HG03432 (cell line): ENCODE measurements around the gene ARHGAP32.

Experiments used
- ATAC-seq: cut with Tn5 transposase; IDR thresholded peaks from one replicate; pipeline ENCODE4 v1.9.1; 2021; ENCODE audit warnings: mild to moderate bottlenecking, moderate library complexity; ENCODE audit not compliant: unreplicated experiment

The ARHGAP32 gene

DNA sequence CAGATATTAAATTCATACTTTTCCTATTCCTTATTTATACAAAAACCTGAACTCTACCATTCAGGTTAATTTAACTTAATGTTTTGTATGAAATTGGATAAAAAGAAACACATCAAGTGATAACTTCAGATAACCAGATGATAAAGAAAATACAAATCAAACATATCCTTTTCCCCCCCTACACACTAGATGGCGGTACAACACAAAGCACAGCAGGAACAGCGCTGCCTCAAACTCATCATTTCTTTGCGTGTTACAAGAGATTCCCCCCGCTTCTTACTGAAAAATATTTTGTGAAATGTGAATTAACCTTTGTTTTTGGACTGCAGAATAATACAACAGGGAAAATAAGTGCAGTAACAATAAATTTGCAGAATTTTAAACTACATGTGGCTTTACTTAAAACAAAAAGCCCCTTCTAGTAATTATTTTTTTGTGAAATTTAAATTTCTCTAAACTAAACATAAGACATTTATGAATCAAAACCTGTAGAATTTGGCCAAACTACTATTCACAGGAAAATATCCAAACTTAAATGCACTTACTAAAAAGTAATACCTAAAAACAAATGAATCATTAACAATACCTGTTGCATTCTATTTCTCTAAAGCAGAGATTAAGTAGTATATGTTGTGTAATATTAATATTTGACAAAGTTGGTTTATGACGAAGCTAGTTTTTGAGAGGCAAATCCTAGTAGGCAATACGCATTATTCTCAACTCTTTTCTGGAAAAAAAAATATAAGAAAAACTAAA is 74.4 kb downstream of the ARHGAP32 start:
- peak; percentile 80 for ATAC-seq

DNA sequence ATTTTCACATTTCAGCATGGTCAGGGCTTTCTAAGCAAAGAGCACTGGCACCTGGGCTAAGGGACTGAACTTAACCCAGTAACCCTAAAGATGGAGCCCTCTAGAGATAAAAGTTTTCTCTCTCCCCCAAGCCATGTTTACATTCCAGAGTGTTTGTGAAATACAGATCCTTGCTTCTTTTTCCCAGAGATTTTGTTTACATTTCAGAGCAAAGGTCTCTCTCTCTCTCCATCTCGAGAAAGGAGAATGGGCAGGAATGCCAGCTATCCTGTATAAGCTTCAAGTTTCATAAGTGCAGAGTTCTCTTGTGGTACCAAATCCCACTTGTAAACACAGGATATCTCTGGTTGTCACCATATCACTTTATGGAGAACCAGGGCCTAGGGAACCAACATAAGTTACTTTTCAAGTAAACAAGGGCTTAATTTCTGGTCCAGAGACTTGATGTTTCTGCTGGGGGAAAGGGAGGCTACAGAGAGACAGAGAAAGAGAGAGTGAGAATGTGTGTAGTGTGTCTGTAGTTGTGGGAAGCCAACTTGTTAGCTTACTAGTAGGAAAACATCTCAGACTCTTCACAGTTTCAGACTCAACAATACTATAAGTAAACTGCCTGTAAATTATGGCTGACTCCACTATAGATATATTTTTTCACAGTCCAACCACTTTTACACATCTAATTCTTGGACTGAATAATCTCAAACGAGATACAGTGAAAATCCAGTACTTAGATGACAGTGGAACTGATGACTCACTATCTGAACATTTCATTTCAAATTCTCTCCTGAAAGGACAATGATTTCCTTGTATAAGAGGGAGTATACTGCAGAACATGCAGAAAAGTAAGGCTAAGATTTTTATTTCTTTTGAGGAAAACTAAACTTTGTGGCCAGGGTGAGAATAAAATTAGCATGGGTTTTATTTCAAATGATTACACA is 76.2 kb downstream of the ARHGAP32 start:
- ATAC-seq = no peak

DNA sequence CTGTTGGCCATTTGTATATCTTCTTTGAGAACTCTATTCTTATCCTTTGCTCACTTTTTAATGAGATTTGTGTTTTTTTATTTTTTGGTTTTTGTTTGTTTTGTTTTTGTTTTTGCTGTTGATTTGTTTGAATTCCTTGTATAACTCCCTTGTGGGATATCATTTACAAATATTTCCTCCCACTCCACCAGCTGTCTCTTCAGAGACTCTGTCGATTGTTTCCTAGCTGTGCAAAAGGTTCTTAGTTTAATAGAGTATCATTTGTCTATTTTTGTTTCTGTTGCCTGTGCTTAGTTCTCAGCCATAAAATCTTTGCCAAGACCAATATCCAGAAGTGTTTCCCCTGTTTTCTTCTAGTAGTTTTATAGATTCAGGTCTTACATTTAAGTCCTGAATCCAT is 82.4 kb downstream of the ARHGAP32 start:
- no peak for ATAC-seq

DNA sequence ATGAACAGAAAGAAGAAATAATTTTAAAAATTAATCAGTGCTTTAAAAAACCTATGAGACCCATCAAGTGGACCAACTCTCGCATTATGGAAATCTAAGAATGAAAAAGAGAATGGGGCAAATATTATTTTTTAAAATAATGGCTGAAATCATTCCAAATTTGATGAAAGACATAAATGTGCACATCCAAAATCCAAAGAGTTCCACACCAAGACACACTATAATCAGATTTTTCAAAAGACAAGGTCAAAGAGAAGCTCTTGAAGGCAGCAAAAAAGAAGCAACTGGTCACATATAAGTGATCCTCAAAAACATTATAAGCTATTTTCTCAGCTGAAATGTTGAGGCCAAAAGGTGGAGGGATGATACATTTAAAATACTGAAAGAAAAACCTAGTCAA is 85.3 kb downstream of the ARHGAP32 start:
- ATAC-seq = no peak

DNA sequence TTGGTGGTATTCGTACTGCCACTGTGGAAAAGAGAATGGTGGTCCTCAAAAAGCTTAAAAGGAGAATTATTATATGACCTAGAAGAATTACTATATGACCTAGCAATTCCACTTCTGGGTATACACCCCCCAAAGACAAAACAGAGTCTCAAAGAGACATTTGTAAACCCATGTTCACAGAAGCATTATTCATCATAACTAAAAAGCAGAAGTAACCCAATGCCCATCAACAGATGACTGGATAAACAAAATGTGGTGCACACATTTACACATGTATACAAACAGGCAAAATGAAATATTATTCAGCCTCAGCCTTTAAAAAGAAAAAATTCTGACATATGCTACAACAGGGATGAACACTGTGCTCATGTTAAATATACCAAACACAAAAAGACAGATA is 89.4 kb downstream of the ARHGAP32 start:
- ATAC-seq = no peak

DNA sequence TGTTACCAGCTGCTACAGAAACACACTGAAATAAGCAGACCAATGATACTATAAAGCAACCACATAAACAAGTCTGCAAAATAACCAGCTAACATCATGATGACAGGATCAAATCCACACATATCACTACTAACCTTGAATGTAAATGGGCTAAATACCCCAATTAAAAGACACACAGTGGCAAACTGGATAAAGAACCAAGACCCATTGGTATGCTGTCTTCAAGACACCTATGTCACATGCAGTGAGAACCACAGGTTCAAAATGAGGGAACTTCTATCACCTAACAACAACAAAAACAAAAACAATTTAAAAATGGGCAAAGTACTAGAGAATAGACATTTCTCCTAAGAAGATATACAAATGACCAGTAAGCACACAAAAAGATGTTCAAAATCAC is 89.9 kb downstream of the ARHGAP32 start:
- no peak for ATAC-seq

DNA sequence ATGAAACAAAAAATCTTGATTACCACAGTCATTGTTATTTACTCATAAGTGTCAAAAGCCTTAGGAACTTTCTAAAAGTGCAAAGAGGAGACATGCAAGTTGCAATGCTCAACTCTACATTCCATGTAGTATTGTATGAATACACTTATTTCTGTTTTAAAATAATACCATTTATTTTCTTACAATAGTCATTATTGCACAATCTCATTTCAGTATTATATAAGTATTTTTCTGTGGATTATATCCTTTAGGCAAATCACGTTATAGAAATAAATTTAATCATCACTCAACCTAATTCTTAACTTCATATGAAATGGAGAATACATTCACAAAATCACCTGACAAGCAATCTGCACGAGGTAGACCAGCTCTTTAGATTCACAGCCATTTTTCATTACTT is 98.8 kb downstream of the ARHGAP32 start:
- no peak for ATAC-seq

DNA sequence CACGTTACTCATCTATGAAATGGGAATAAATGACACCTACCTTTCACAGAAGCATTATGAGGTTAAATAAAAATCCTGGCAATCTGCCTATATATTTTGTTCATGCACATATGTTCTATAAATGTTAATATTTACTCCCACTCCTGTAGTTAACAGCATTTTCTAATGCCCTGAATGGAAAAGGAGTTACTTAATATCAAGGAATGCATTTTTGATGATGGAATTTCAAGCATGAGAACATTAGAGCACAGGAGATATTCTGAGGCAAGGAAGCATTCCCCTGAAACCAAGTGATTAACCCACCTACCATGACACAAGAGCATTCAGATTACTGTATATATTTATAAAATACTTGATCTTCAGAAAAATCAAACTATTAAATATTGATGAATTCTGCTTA is 102.1 kb downstream of the ARHGAP32 start:
- no peak for ATAC-seq

DNA sequence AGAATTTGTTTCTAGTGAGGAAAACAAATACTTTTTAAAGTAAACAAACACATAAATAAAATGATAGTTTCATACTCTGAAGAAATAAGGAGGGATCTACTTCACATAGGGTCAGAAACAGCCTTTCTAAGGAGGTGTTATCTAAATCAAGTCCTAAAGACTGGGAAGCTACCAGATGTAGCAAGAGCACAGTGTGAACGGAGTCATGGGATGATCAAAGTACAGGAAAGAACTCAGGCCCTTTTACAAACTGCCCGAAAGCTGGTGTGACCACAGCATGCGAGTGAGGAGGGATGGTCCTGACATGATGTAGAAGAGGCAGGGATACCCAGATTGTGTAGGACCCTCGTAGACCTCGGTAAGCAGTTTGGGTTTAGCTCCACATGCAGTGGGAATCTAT is 102.8 kb downstream of the ARHGAP32 start:
- ATAC-seq = no peak

DNA sequence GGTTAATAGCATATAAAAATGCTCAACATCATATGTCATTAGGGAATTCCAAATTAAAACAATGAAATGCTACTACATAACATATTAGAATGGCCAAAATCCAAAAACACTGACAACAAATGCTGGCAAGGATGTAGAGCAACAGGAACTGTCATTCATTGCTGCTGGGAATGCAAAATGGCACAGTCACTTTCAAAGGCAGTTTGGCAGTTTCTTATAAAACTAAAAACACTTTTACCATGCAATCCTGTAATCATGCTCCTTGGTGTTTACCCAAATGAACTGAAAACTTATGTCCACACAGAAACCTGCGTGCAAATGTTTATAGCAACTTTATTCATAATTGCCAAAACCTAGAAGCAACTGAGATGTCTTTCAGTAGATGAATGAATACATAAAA is 105.1 kb downstream of the ARHGAP32 start:
- no peak for ATAC-seq

DNA sequence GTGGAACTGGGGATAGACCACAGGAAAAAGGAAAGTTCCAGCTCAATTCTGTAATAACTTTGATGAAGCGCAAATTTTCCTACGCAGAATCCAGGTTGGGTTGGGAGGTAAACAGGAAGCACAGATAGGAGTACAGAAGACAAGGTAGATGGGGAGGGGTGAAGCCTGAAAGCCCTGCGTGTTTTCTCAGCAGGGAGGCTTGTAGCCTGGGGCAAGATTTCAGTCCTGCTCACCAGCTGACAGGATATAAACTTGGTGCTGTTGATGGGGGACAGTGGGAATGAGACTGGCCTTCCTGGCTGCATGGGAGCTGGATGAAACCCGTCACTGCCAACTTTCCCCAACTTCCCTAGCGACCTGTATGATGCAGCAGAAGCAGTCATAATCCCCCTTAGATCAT is 114.9 kb downstream of the ARHGAP32 start:
- ATAC-seq = no peak

DNA sequence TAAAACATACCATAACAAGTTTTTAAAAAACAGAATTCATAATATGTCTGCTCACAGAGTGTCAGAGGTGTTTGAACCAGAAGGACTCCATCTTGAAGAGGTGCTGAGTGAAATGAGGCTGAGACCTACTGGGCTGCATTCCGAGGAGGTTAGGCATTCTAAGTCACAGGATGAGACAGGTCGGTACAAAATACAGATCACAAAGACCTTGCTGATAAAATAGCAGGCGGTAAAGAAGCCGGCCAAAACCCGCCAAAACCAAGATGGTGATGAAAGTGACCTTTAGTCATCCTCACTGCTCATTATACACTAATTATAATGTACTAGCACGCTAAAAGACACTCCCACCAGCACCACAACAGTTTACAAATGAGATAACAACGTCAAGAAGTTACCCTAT is 116.4 kb downstream of the ARHGAP32 start:
- ATAC-seq = no peak

DNA sequence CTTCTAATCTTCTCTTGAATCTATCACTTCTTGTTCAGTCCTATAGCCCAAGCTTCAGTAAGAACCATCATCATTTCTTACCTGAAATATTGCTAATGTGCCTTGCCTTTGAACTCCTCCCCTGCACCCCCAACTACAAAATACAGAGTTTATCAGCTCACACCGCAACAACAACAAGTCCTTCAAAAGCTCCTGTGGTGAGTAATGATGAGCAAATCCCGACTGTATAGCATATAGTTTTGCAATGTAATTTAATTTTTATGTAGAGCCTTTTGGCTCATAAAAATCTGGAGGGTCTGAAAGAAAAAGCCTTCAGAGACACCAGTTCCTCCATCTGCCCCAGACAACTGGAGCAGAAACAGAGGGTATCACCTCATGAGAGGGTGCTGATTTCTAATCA is 124.7 kb downstream of the ARHGAP32 start:
- ATAC-seq = no peak

DNA sequence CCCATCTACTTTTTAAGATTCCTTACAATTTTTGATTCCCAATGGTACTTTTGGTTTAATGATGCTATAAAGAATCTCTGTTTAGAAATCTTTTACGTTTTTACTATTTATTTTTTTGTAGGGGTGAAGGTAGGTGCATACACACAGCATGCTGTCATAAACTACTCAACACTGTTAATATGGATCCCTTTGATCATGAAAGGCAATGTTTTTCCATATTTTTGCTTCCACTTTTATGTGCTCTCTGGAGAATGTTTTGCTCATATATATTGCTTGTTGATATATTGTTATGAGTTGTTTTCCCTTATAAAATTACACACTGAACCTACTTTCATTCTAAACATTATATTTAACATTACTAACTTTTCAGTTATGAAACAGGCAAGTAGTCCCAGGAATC is 125.9 kb downstream of the ARHGAP32 start:
- no peak for ATAC-seq

DNA sequence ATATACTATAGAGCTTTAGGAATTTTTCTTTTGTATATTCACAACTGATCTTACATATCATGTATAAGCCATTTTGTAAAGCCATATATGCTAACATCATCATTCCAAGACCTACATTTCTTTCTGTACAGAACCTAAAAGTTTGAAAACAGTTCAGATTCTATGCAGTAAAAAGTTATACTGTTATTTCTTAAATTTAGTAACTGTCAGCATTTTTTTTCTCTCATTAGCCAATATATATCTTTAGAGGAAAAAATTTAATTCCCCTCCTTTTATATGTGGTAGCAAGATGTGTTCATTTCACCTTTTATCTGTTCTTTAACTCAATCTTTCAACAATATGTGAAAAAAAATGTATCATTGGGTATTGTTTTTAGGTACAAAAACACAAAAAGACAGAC is 129.0 kb downstream of the ARHGAP32 start:
- ATAC-seq = no peak

DNA sequence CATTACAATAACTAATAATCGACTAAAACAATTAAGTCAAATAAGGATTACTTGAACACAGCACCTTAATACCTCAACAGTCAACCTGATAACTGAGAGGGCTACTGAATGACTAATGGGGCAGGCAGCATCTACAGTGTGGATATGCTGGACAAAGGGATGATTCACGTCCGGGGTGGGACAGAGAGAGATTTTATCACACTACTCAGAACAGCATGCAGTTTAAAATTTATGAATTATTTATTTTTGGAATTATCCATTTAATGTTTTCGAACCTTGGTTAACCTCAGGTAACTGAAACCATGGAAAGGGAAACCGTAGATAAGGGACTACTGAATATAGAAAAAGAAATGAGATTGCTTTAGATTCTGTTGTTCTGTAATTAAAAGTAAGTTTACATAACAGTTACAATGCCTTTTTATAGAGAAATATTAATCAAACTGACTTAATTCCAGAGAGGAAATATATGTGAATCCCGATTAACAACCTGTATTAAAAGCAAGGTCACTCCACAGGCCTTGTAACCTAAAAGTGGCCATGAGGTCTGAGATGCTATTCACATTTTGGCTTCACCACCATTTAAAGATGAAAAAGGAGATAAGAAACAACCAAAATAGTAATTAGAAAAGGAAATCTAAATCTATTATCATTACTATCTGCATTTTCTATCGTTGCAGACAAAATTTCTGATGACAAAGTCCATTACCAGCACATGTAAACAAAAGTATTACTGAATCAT is 130.5 kb downstream of the ARHGAP32 start:
- no peak for ATAC-seq

DNA sequence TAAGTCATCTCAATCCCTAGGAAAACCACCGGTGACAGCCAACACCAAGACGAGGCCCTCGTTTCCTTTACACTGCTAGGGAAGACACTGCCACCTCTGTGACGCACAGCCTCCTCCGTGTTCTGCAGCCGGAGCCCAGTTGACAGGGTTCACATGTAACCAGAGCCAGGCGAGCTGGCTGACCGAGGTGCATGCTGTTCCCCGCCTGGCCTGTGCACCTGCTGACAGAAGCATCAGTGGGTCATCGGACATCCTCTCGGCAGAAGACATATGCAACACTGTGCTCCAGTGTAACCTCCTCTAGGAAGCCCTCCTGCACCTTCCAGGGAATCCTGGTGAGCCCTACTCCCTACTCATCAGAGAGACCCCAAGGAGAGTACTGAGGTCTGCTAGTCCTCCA is 135.2 kb downstream of the ARHGAP32 start:
- no peak for ATAC-seq

DNA sequence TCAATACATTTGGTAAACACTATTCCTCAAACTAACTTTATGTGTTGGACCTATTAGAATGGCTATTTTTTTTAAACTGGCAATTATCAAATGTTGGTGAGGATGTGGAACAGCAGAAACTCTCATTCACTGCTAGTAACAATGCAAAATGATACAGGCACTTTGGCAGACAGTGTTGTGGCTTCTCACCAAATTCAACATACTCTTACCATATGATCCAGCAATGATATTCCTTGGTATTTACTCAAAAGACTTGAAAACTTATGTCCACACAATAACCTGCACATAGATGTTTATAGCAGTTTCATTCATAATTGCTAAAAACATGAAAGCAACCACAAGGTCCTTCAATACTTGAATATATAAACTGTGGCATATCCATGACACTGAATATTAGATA is 136.9 kb downstream of the ARHGAP32 start:
- ATAC-seq = no peak

DNA sequence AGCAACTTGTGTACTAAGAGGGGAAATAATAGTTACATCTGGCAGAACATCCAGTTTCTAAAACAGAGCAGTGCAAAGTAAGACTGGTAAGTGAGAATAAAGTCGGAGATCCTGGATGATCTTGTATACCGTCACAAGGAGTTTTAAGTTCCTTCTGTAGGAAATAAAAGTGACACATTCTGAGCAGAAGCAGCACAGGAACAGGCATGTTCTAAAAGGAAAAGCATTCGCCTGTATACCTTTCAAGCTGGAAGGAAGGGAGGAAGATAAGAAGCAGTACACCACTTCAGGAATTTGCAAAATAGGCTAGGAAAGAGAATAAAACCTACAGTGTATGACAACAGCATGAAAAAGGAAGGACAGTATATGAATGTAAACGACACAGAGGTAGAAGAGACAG is 143.2 kb downstream of the ARHGAP32 start:
- no peak for ATAC-seq

DNA sequence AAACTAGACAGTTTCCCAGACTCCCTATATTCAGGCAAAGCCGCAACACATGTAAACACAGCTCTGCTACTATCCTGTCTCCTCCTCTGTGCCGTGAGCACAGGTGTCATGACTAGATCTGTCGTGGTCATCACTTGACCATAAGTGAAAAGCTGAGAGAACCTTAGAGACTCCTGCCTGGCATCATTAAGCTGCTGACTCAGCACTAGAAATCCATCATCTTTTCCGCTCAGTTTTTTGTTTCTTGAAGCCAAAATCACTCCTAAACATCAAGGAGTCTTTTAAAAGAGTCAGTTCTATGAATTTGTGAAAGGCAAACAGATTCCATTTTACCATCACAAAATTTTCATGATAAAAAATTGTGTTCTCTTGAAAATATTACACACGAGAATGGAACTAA is 147.0 kb downstream of the ARHGAP32 start:
- ATAC-seq = no peak

DNA sequence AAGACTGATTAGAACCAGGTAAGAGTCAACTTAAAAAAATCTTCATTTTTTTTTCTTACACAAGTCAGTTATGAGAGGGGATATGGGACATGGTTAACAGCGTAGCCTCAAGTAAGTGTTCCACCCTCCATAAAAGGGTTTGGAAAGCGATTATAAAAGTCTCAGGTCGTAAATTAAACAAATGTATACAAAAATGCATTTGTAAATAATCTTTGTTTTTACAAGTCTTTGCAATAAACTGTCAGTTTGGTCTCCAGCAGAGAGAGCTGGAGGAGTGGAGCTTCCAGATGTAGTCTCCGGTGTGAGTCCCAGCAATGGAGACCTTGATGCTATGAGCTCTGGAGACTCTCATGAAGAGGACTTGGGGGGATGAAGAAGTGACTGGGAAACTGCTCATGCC is 149.6 kb downstream of the ARHGAP32 start:
- ATAC-seq = no peak

DNA sequence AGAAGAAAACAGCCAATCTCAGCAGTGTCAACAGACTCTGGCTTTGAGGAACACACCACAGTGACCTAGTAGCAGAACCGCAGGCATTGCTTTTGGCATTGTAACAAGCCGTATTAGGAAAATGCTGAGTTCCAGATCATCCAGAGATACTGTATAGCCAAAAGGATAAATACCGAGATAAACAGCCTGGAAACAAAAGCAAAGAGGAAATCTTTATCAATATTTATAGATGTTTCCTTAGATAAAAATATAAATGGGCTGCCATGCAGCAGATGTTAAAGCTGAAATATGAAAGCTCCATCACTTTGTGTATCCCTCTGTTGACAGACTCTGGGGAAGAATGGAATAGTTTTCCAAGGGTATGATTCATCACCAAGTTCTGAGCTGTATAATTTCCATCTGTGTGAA is 150.5 kb downstream of the ARHGAP32 start:
- no peak for ATAC-seq
